Lung (tissue), 12 donors: Measurements from ENCODE around the gene PLCD1. TPM values are rescaled to one million over a fixed set of nuclear protein-coding genes. Genes with fewer than 3 reads are reported as not detected.

Experiments used
- ATAC-seq: fragments of 200-7000 bp; cut with Tn5 transposase; one replicate; pipeline ENCODE4 v1.9.1; 2020; ENCODE audit warnings: moderate number of reproducible peaks; ENCODE audit not compliant: insufficient read depth, low FRiP score
- DNase-seq, 3 donors: peaks; one replicate each; pipeline ENCODE4 v3.0.0-alpha.2; 2013 to 2017
- H3K27ac ChIP-seq, 2 donors: one replicate each; pipeline ENCODE4 v1.5.1; 2013; ENCODE audit warnings: mild to moderate bottlenecking in 2 of 2, moderate library complexity in 2 of 2, control low read depth in 1 of 2, inconsistent platforms in 1 of 2, low read depth in 1 of 2, low read length in 1 of 2
- H3K27me3 ChIP-seq, 3 donors: one replicate each; pipeline ENCODE4 v1.5.1; 2013; ENCODE audit warnings: low read length in 2 of 3; ENCODE audit not compliant: control insufficient read depth in 3 of 3, insufficient read depth in 3 of 3
- H3K36me3 ChIP-seq, 4 donors: one replicate each; pipeline ENCODE4 v1.5.1; 2013; ENCODE audit warnings: low read length in 4 of 4, mild to moderate bottlenecking in 1 of 4, moderate library complexity in 1 of 4; ENCODE audit not compliant: control insufficient read depth in 4 of 4, insufficient read depth in 4 of 4
- H3K4me1 ChIP-seq, 5 donors: one replicate each; pipeline ENCODE4 v1.5.1; 2013; ENCODE audit warnings: low read length in 5 of 5, mild to moderate bottlenecking in 2 of 5, moderate library complexity in 1 of 5; ENCODE audit not compliant: control insufficient read depth in 5 of 5, insufficient read depth in 5 of 5
- H3K4me3 ChIP-seq: one replicate; pipeline ENCODE4 v1.5.1; 2013; ENCODE audit warnings: mild to moderate bottlenecking, control low read depth, moderate library complexity
- H3K9ac ChIP-seq, 2 donors: one replicate each; pipeline ENCODE4 v1.5.1; 2013; ENCODE audit warnings: low read length in 2 of 2, control low read depth in 1 of 2; ENCODE audit not compliant: insufficient read depth in 1 of 2
- H3K9me3 ChIP-seq, 4 donors: one replicate each; pipeline ENCODE4 v1.5.1; 2013; ENCODE audit warnings: low read length in 3 of 4, mild to moderate bottlenecking in 1 of 4, moderate library complexity in 1 of 4; ENCODE audit not compliant: control insufficient read depth in 4 of 4, insufficient read depth in 3 of 4
- WGBS, 2 donors: extraction: QIAGEN DNeasy Blood & Tissue Kit; methylation state at CpG; one replicate each; pipeline ENCODE4 v1.1.7; 2013; 5-methylcytosine and 5-hydroxymethylcytosine counted together
- polyA plus RNA-seq, 2 donors: library from polyadenylated mRNA; stranded (reverse); fragments of 200-250 nt; gene quantifications; one replicate each; pipeline ENCODE4 v1.2.1, GENCODE V29; 2013
- total RNA-seq, 2 donors: library from RNA; depleted of rRNA in 1 of 2; stranded (reverse); fragments of >200 nt in 1 of 2; gene quantifications; one replicate each; pipeline ENCODE4 v1.2.1, GENCODE V29; 2014 to 2021
- TF ChIP-seq, protein P1 (sequence below): IDR thresholded peaks from 2 replicates; pipeline ENCODE4 v1.5.1; 2012; ENCODE audit warnings: mild to moderate bottlenecking; ENCODE audit errors: control extremely low read depth, extremely low read depth
- donor health status: control.
- donor health status: control.
- donor health status: Bipolar disorder and iron deficiency.
- donor health status: healthy.
- donor health status: DM: yes; HTN: yes; CAD: no.

Gene PLCD1
- total and polyA plus RNA-seq, 4 donors, result 16.9 to 55.3 (median 21.3) TPM

DNA sequence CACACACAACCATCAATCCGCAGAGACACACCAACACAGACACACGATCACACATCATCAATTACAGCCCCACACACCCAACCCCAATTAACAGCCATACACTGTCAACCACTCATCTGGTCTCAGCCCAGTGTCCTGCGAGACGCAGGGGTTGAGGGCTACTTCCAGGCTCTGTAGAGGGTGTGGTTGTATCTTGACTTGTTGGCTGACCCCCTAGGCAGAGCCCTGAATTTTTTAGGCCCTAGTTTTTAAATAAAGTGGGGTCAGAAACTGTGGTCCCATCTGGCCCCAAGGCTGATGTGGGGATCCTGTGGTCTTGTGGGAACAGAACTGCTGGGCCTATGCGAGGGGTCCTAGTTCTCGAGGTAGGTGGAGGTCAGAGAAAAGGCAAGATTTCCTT, 29.6 kb downstream of the PLCD1 start:
- H3K4me3 ChIP-seq, result no peak overlapping the region
- H3K27ac ChIP-seq, result no peak overlapping the region
- TF ChIP-seq, protein P1, sequence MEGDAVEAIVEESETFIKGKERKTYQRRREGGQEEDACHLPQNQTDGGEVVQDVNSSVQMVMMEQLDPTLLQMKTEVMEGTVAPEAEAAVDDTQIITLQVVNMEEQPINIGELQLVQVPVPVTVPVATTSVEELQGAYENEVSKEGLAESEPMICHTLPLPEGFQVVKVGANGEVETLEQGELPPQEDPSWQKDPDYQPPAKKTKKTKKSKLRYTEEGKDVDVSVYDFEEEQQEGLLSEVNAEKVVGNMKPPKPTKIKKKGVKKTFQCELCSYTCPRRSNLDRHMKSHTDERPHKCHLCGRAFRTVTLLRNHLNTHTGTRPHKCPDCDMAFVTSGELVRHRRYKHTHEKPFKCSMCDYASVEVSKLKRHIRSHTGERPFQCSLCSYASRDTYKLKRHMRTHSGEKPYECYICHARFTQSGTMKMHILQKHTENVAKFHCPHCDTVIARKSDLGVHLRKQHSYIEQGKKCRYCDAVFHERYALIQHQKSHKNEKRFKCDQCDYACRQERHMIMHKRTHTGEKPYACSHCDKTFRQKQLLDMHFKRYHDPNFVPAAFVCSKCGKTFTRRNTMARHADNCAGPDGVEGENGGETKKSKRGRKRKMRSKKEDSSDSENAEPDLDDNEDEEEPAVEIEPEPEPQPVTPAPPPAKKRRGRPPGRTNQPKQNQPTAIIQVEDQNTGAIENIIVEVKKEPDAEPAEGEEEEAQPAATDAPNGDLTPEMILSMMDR, result no peak
- no peaks in the 10 kb centered on the region for H3K9me3 ChIP-seq
- ATAC-seq (no peak), DNase-seq (peak in 1 of 3 donors; percentile 8)
- no peaks in the 10 kb centered on the region for H3K27me3 ChIP-seq
- H3K9ac ChIP-seq, result no peak overlapping the region
- WGBS, 2 donors, result 84 to 92% methylated on average over 6 of the region's 6 CpGs
- peaks cover 0 to 23% (median 13%) of the 10 kb centered on the region in 5 donors for H3K4me1 ChIP-seq
- H3K36me3 ChIP-seq, result peaks cover 0 to 43% (median 24%) of the 10 kb centered on the region in 4 donors

DNA sequence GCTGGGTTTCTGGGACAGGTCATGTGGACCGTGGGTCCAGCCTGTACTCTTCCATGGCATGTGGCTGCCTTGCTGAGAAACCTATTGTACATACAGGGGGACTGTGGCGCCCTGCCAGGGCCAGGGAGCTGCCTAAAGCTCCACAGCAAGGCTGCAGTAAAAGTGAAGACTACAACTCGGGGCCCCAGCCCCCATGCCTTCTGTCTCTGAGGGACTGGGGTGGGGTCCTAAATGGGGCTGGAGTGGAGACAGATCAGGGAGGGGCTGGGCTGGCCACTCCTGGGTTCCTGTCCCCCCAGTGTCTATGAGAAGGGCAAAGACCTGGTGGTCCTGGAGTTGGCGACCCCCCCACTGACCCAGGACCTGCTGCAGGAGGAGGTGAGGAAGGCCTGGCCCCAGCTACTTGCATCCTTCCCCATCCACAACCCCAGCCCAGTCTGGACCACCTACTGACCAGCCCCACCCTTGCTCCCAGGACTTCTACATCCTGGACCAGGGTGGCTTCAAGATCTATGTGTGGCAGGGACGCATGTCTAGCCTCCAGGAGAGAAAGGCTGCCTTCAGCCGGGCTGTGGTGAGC, 31.6 kb downstream of the PLCD1 start:
- H3K27me3 ChIP-seq, result no peaks in the 10 kb centered on the region
- peaks cover 0 to 35% (median 21%) of the 10 kb centered on the region in 4 donors for H3K36me3 ChIP-seq
- peaks cover 0 to 27% (median 14%) of the 10 kb centered on the region in 5 donors for H3K4me1 ChIP-seq
- no peaks in the 10 kb centered on the region for H3K9me3 ChIP-seq
- no peak overlapping the region for H3K4me3 ChIP-seq
- no peak for ATAC-seq
- DNase-seq, result peak in 1 of 3 donors; percentile 11
- H3K9ac ChIP-seq, result no peak overlapping the region
- whole genome bisulfite sequencing, 2 donors, result 77 to 80% methylated on average over 6 of the region's 6 CpGs
- TF ChIP-seq, protein P1, result no peak
- peak overlapping the region in 1 of 2 donors; percentile 98 for H3K27ac ChIP-seq

DNA sequence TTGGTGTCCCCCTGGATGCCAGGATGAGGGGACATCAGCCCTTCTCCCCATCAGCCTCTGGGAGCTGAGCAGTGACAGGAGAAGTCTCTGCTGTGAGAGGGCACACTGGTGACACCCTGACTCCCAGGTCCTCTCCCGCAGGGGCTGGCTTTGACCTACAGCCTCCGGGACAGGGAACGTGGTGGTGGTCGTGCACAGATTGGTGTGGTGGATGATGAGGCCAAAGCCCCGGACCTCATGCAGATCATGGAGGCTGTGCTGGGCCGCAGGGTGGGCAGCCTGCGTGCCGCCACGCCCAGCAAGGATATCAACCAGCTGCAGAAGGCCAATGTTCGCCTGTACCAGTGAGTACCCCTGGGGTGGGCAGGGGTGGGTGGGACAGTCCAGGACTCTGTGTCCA, 32.1 kb downstream of the PLCD1 start:
- H3K4me1 ChIP-seq, result peaks cover 0 to 27% (median 14%) of the 10 kb centered on the region in 5 donors
- peak overlapping the region in 1 of 2 donors; percentile 0 for H3K27ac ChIP-seq

More for the DNA sequence above, 32.1 kb downstream of the PLCD1 start:
- Histone ChIP-seq H3K36me3 (peaks cover 0 to 34% (median 18%) of the 10 kb centered on the region in 4 donors), H3K9ac (no peak overlapping the region), H3K4me3 (no peak overlapping the region), H3K9me3 (no peaks in the 10 kb centered on the region), H3K27me3 (no peaks in the 10 kb centered on the region)
- DNase-seq, result peak in 1 of 3 donors; percentile 5
- 92 to 95% methylated on average over 10 of the region's 10 CpGs for WGBS, 2 donors
- TF ChIP-seq, protein P1, result no peak
- ATAC-seq, result no peak
